Erythroblast (primary cell): Measurements from ENCODE around the gene HSPBAP1.

Experiments
- DNase-seq, 2 experiments: peaks; one replicate each; lab custom pipeline; 2025; lab: John Stamatoyannopoulos, UW
- GATA1 ChIP-seq: IDR thresholded peaks from 2 replicates; pipeline ENCODE4 v1.6.1; 2011; ENCODE audit warnings: low read depth, mild to moderate bottlenecking, control low read depth, low read length, moderate library complexity
- POLR2A ChIP-seq: IDR thresholded peaks from 2 replicates; pipeline ENCODE4 v1.6.1; 2011; ENCODE audit warnings: mild to moderate bottlenecking, low read length

Gene HSPBAP1

GRCh38 chr3:122700193-122700592 is 93.4 kb downstream of the HSPBAP1 start:
- no peak for TF ChIP-seq POLR2A
- no peak for DNase-seq

- TF ChIP-seq GATA1 (no peak), POLR2A (no peak)
- no peak for DNase-seq
These were observed 95.5 kb downstream of the HSPBAP1 start for GRCh38 chr3:122697952-122698620.

GRCh38 chr3:122695927-122696561 is 97.6 kb downstream of the HSPBAP1 start:
- DNase-seq, result no peak
- no peak for TF ChIP-seq POLR2A
- TF ChIP-seq GATA1, result no peak

- no peak for DNase-seq
- TF ChIP-seq GATA1 (no peak), POLR2A (no peak)
These were observed 98.7 kb downstream of the HSPBAP1 start for GRCh38 chr3:122694966-122695365.

GRCh38 chr3:122692674-122693073 is 101.0 kb downstream of the HSPBAP1 start:
- no peak for DNase-seq
- TF ChIP-seq POLR2A (no peak), GATA1 (no peak)

GRCh38 chr3:122691195-122691594 is 102.4 kb downstream of the HSPBAP1 start:
- DNase-seq, result no peak
- TF ChIP-seq GATA1 (no peak), POLR2A (no peak)

- no peak for DNase-seq
- TF ChIP-seq GATA1 (no peak), POLR2A (no peak)
These were observed 103.5 kb downstream of the HSPBAP1 start for GRCh38 chr3:122690096-122690495.
